Measurements from ENCODE around the gene NPW. TPM values are rescaled to one million over a fixed set of nuclear protein-coding genes. Genes with fewer than 3 reads are reported as not detected.

NPW gene
- total and polyA plus RNA-seq, 8 donors, result 0.55 to 12.4 (median 2.0) TPM; not detected in 4

- no peak for DNase-seq
- TF ChIP-seq POLR2A (IDR thresholded peaks at IDR 0.05) (no peak), CTCF (IDR thresholded peaks at IDR 0.05) (no peak), EP300 (IDR thresholded peaks at IDR 0.05) (no peak), POLR2AphosphoS5 (IDR thresholded peaks at IDR 0.05) (no peak)
- Histone ChIP-seq H3K27ac (no peak overlapping the region), H3K27me3 (peaks cover 7 to 56% (median 36%) of the 10 kb centered on the region in 3 donors), H3K4me1 (peaks cover 30 to 67% (median 63%) of the 10 kb centered on the region in 4 donors), H3K36me3 (peaks cover 14 to 23% (median 21%) of the 10 kb centered on the region in 4 donors), H3K9me3 (no peaks in the 10 kb centered on the region), H3K4me3 (peak overlapping the region in 1 of 4 donors; percentile 83)
- WGBS, 5 donors, result 87 to 94% (median 89%) methylated on average over 4 to 14 of the region's 14 CpGs
- intact Hi-C loops (cut with DNase I; ENCODE audit: low total_unique reads), result no loop called here
Measured at GRCh38 chr16:1985466-1986150, 34.0 kb upstream of the NPW start.

GRCh38 chr16:1987198-1987597, 32.4 kb upstream of the NPW start:
- H3K27ac ChIP-seq, result no peak overlapping the region
- no peak for DNase-seq
- intact Hi-C loops (cut with DNase I; ENCODE audit: low total_unique reads), result no loop called here
- peaks cover 14 to 23% (median 21%) of the 10 kb centered on the region in 4 donors for H3K36me3 ChIP-seq
- no peak for TF ChIP-seq POLR2AphosphoS5 (IDR thresholded peaks at IDR 0.05)
- TF ChIP-seq EP300 (IDR thresholded peaks at IDR 0.05), result no peak
- TF ChIP-seq CTCF (IDR thresholded peaks at IDR 0.05), result no peak
- no peak for TF ChIP-seq POLR2A (IDR thresholded peaks at IDR 0.05)
- H3K4me3 ChIP-seq, result no peak overlapping the region
- H3K4me1 ChIP-seq, result peaks cover 41 to 67% (median 66%) of the 10 kb centered on the region in 4 donors
- WGBS, 5 donors, result 91 to 96% (median 94%) methylated on average over 10 of the region's 10 CpGs
- peaks cover 7 to 56% (median 35%) of the 10 kb centered on the region in 3 donors for H3K27me3 ChIP-seq
- H3K9me3 ChIP-seq, result no peaks in the 10 kb centered on the region

- 2 to 13% (median 4%) methylated on average over 20 to 67 of the region's 67 CpGs for WGBS, 5 donors
- no peak for DNase-seq
- Histone ChIP-seq H3K9me3 (no peaks in the 10 kb centered on the region), H3K4me1 (peaks cover 37 to 60% (median 58%) of the 10 kb centered on the region in 4 donors), H3K4me3 (peak within 1 kb of the TSS; percentile 19 to 38 (median 32)), H3K27me3 (peaks cover 7 to 53% (median 35%) of the 10 kb centered on the region in 3 donors), H3K36me3 (peaks cover 14 to 23% (median 21%) of the 10 kb centered on the region in 4 donors), H3K27ac (peak within 1 kb of the TSS in 3 of 5 donors; percentile 23 to 71 (median 44))
- TF ChIP-seq CTCF (IDR thresholded peaks at IDR 0.05) (no peak), POLR2AphosphoS5 (IDR thresholded peaks at IDR 0.05) (no peak), POLR2A (IDR thresholded peaks at IDR 0.05) (no peak), EP300 (IDR thresholded peaks at IDR 0.05) (no peak)
- intact Hi-C loops (cut with DNase I; ENCODE audit: low total_unique reads), result no loop called here
Measured at GRCh38 chr16:1989209-1990100, 30.1 kb upstream of the NPW start, which contains the start of gene SYNGR3. TSS of gene SYNGR3 (plus strand) at chr16:1989970. CDS start at chr16:1990103, 133 bp downstream.

DNA sequence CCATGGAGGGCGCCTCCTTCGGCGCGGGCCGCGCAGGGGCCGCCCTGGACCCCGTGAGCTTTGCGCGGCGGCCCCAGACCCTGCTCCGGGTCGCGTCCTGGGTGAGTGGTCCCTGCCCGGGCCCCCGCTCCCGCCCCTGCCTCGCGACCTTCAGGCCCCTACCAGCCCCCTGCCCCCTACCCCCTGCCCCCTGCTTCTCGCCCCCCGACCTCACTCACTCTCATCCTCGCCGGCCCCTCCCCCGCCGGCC, 29.6 kb upstream of the NPW start:
- peak overlapping the region in 1 of 5 donors; percentile 44 for H3K27ac ChIP-seq
- H3K9me3 ChIP-seq, result no peaks in the 10 kb centered on the region
- no peak for TF ChIP-seq EP300 (IDR thresholded peaks at IDR 0.05)
- TF ChIP-seq POLR2A (IDR thresholded peaks at IDR 0.05), result no peak
- TF ChIP-seq CTCF (IDR thresholded peaks at IDR 0.05), result no peak
- no peak for TF ChIP-seq POLR2AphosphoS5 (IDR thresholded peaks at IDR 0.05)
- peaks cover 14 to 23% (median 21%) of the 10 kb centered on the region in 4 donors for H3K36me3 ChIP-seq
- H3K4me3 ChIP-seq, result peak overlapping the region; percentile 19 to 38 (median 32)
- H3K27me3 ChIP-seq, result peaks cover 7 to 53% (median 35%) of the 10 kb centered on the region in 3 donors
- intact Hi-C loops (cut with DNase I; ENCODE audit: low total_unique reads), result no loop called here
- no peak for DNase-seq
- H3K4me1 ChIP-seq, result peaks cover 31 to 54% (median 52%) of the 10 kb centered on the region in 4 donors
- 0 to 5% (median 0%) methylated on average over 2 to 22 of the region's 25 CpGs for WGBS, 5 donors

All from stomach (tissue), 9 donors.